ENCODE results near the gene IFT172.

IFT172 gene

GRCh38 chr2:27494284-27494943 is 4.9 kb upstream of the IFT172 start:
- DNase-seq = peak; percentile 8

- DNase-seq = no peak
Measured at GRCh38 chr2:27493948-27494283, 4.4 kb upstream of the IFT172 start.

GRCh38 chr2:27492557-27492956 is 3.0 kb upstream of the IFT172 start:
- no peak for DNase-seq

- peak; percentile 71 for DNase-seq
Measured at GRCh38 chr2:27489118-27489497, 435 bp downstream of the IFT172 start.

- no peak for DNase-seq
Measured at GRCh38 chr2:27485496-27485895, 4.0 kb downstream of the IFT172 start.

- no peak for DNase-seq
Measured at GRCh38 chr2:27471961-27472360, 17.6 kb downstream of the IFT172 start.

- no peak for DNase-seq
Measured at GRCh38 chr2:27464443-27464842, 25.1 kb downstream of the IFT172 start.

- peak; percentile 91 for DNase-seq
Measured at GRCh38 chr2:27461118-27461517, 28.4 kb downstream of the IFT172 start.

- no peak for DNase-seq
Measured at GRCh38 chr2:27453968-27454367, 35.6 kb downstream of the IFT172 start.

- no peak for DNase-seq
Measured at GRCh38 chr2:27451095-27451494, 38.4 kb downstream of the IFT172 start.

GRCh38 chr2:27448381-27448780 is 41.2 kb downstream of the IFT172 start:
- DNase-seq = no peak

- no peak for DNase-seq
Measured at GRCh38 chr2:27446057-27446456, 43.5 kb downstream of the IFT172 start.

GRCh38 chr2:27445615-27446014 is 43.9 kb downstream of the IFT172 start:
- DNase-seq = no peak

- DNase-seq = no peak
Measured at GRCh38 chr2:27445155-27445554, 44.4 kb downstream of the IFT172 start.

GRCh38 chr2:27442920-27443282 is 46.6 kb downstream of the IFT172 start:
- peak; percentile 24 for DNase-seq

- peak; percentile 57 for DNase-seq
Measured at GRCh38 chr2:27441958-27442919, 47.3 kb downstream of the IFT172 start, which contains the start of gene KRTCAP3. TSS of gene KRTCAP3 (plus strand) at chr2:27442381. CDS start at chr2:27442413, 32 bp downstream.

GRCh38 chr2:27441226-27441926 is 48.2 kb downstream of the IFT172 start:
- peak; percentile 89 for DNase-seq

GRCh38 chr2:27435628-27436027 is 53.9 kb downstream of the IFT172 start:
- DNase-seq = no peak

GRCh38 chr2:27431395-27431794 is 58.1 kb downstream of the IFT172 start:
- peak; percentile 32 for DNase-seq

- DNase-seq = peak; percentile 94
Measured at GRCh38 chr2:27428978-27429541, 60.5 kb downstream of the IFT172 start.

- peak; percentile 96 for DNase-seq
Measured at GRCh38 chr2:27428213-27428977, 61.1 kb downstream of the IFT172 start, which contains the start of gene NRBP1. TSS of gene NRBP1 (plus strand) at chr2:27428631. CDS start at chr2:27433274, 4,643 bp downstream.

GRCh38 chr2:27427863-27428212 is 61.7 kb downstream of the IFT172 start:
- DNase-seq = no peak

Measured in hematopoietic multipotent progenitor cell treated with erythropoietin and hydrocortisone succinate and interleukin-3 and kit ligand, for 4 days (in vitro differentiated cells).